GM12873 (cell line): ENCODE measurements around the gene CREBRF.

Experiments
- TF ChIP-seq, protein P1 (sequence below): IDR thresholded peaks from 2 replicates; pipeline ENCODE4 v1.5.1; 2012; ENCODE audit warnings: low read depth, mild to moderate bottlenecking, moderate library complexity, low read length, control low read depth; ENCODE audit not compliant: insufficient read depth; ENCODE audit errors: missing control alignments

CREBRF gene

DNA sequence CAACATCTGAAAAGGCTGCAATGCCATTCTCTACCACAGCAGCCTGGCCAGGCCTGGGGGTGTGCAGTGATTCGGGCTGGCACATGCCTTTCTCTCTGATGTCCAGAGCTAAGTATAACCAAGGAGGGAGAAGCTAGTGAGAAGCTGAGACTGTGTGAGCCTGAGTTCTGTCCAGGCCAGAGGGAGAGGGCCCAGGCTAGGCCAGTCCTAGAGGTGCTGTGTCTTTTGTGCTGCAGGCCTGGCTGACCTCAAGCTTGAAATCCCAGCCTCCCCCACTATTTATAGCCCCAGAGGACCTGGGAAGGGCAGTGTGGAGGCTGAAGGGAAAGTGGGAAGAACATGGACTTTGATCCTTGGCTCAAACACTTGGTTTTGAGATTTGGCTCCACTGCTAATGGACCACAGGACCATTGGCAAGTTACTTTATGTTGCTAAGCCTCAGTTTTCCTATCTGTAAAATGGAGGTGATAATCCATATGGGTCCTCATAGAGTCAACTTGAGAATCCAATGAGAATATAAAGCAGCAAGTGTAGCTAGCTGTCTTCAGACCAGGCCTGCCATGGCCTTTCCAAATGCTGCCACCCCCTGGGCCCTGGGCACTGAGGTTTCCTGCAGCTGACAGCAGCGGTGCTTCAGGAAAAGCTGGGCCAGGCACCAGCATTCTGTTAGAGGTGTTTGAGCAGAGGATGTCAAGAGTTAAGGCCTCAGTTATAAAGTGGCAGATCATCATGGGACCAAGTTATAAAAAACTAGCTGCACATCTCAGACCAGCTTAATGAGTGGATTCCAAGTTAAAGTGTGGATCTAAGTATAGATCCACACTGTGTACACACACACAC, 109.2 kb downstream of the CREBRF start:
- TF ChIP-seq, protein P1, sequence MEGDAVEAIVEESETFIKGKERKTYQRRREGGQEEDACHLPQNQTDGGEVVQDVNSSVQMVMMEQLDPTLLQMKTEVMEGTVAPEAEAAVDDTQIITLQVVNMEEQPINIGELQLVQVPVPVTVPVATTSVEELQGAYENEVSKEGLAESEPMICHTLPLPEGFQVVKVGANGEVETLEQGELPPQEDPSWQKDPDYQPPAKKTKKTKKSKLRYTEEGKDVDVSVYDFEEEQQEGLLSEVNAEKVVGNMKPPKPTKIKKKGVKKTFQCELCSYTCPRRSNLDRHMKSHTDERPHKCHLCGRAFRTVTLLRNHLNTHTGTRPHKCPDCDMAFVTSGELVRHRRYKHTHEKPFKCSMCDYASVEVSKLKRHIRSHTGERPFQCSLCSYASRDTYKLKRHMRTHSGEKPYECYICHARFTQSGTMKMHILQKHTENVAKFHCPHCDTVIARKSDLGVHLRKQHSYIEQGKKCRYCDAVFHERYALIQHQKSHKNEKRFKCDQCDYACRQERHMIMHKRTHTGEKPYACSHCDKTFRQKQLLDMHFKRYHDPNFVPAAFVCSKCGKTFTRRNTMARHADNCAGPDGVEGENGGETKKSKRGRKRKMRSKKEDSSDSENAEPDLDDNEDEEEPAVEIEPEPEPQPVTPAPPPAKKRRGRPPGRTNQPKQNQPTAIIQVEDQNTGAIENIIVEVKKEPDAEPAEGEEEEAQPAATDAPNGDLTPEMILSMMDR, result no peak

DNA sequence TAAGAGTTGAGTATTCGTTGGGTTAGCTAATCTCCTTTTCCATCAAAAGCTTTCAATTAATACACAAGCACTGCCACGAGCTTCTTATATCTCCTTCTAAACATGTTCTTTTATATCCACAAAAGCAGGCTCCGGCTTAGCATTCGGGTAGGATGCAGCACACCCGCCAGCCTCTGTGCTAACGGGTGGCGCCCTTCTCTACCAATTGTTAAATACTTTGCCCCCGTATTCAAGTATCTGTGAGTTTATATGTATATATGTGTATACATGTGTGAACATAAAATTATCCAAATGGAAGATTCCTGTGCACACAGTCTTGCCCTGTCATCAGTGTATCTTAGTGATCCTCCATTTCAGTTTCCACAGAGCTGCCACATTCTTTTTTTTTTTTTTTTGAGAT, 116.0 kb downstream of the CREBRF start:
- TF ChIP-seq, protein P1, result no peak

DNA sequence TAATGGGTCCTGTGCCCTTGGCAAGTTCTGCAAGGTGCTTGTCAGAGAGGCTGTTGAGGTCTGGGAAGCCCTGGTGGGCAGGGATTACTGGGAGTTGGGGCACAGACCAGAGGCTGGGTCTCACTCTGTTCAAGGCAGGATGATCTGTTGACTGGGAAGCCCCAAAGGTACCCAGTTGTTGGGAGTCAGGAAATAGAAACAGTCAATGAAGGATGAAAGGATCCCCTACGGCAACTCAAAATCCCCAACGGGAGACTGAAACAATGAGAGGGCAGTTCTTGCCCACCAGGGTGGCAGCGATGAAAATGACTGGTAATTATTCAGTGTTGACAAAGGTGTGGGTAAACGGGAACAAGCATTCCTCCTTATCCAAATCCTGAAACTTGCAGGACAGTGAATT, 119.4 kb downstream of the CREBRF start:
- TF ChIP-seq, protein P1, result no peak

DNA sequence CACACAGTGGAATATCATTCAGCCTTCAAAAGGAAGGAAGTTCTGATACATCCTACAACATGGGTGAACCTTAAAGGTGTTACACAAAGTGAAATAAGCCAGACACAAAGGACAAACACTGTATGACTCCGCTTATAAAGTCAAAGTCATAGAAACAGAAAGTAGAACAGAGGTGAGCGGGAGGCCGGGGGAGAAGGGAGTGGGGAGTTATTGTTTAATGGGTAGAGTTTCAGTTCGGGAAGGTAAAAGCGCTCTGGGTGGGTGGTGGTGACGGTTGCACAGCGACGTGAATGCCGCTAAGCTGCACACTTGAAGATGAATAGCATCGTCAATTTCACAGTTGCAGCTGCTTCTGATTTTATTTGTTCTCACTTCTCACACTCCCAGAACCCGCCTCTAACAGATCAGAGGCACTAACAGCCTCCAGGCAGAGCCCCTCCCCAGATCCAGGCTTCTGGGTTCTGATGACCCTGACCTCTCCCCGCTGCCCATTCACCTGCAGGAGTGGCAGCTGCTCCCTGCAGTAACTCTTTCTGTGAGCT, 122.3 kb downstream of the CREBRF start:
- TF ChIP-seq, protein P1, result no peak

DNA sequence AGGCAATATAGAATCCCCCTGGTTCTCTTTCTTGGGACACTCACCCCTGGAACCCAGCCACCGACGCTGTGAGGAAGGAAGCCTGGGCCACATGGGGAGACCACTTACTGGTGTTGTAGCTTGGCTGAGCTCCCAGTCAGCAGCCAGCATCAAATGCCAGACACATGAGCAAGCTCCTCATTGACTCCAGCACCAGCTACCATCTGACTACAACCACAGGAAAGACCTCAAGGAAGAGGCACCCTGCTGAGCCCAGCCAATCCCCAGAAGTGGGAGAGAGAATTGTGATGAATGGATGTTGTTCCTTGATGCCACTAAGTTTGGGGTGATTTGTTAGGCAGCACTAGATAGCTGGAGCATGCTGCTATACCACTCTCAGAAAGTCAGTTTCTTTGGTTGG, 124.2 kb downstream of the CREBRF start:
- TF ChIP-seq, protein P1, result no peak

DNA sequence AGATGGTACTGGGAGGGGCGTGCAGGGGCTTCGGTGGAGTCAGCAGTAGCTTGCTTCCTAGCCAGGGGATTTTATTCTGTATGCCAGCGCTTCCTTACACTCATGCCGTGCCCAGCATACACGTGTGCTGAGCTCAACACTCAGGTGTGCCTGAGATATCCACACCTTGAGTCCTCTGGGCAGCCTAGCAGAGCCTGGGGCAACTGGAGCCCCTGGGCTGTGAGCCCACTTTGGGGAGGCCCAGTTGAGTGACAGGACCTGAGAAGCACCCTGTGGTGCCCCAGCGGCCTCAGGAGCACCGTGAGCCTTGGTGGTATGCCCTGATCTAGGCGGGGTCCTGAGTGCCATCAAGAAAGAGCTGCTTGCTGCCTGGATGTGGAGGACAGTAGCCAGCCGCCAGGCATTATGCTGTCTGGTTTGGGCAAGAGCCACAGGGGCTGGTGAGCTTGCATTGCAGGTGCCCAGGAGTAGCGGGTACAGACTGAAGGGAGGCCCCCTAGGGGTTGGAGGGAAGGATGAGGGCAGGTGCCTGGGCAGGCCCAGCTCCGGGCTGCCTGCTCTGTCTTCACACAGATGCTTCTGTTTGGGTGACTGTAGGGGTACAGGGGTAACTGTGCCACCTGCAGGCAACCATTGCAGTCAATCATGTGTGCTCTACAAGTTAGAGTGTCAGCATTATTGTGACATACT, 131.0 kb downstream of the CREBRF start:
- TF ChIP-seq, protein P1, result peak; percentile 45

DNA sequence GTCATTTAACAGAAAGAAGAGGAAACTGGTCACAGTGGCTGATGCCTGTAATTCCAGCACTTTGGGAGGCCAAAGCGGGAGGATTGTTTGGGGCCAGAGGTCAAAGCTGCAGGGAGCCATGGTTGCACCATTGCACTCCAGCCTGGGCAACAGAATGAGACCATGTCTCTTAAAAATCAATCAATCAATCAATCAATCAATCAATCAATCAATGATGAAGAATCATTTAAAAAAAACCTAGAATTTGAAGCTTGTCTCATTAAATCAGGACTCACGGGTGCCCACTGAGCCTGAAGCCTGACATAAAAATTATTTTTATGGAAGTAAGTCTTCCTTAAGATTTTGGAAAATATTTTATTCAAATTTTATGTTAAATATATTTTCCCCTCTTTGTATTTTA, 132.1 kb downstream of the CREBRF start:
- TF ChIP-seq, protein P1, result no peak
